Right lobe of liver (tissue), 4 donors: ENCODE measurements around the gene LRP1.

Experiments used
- CTCF ChIP-seq, 4 donors: fragments of 200-600 bp in 3 of 4; fragments of 450-650 bp in 1 of 4; IDR thresholded peaks; one replicate each; pipeline versions ENCODE4 v1.5.1 to v1.8.0; 2016 to 2022; ENCODE audit warnings: antibody characterized with exemption in 4 of 4, mild to moderate bottlenecking in 2 of 4
- POLR2A ChIP-seq: fragments of 450-650 bp; IDR thresholded peaks from one replicate; pipeline ENCODE4 v1.6.1; 2017; ENCODE audit warnings: antibody characterized with exemption, mild to moderate bottlenecking
- donor health status: DM: no; HTN: no; CAD: no.
- donor health status: DM: no; HTN: no; CAD: no.
- donor health status: DM: no; HTN: yes; CAD: no.

GRCh38 chr12:57162553-57163125 is 34.4 kb downstream of the LRP1 start:
- TF ChIP-seq CTCF (IDR thresholded peaks at IDR 0.05): no peak
- no peak for TF ChIP-seq POLR2A
